Bone marrow (tissue), 2 donors: ENCODE data around the gene MAPK8IP3.
"Not testable (repeated sequence)": the region's sequence is repeated elsewhere in the genome, so short reads cannot be mapped to it uniquely, and the experiment has no call there.

Experiments used
- DNase-seq, 2 donors: peaks; one replicate each; lab custom pipeline; 2025; lab: John Stamatoyannopoulos, UW

The MAPK8IP3 gene

DNA sequence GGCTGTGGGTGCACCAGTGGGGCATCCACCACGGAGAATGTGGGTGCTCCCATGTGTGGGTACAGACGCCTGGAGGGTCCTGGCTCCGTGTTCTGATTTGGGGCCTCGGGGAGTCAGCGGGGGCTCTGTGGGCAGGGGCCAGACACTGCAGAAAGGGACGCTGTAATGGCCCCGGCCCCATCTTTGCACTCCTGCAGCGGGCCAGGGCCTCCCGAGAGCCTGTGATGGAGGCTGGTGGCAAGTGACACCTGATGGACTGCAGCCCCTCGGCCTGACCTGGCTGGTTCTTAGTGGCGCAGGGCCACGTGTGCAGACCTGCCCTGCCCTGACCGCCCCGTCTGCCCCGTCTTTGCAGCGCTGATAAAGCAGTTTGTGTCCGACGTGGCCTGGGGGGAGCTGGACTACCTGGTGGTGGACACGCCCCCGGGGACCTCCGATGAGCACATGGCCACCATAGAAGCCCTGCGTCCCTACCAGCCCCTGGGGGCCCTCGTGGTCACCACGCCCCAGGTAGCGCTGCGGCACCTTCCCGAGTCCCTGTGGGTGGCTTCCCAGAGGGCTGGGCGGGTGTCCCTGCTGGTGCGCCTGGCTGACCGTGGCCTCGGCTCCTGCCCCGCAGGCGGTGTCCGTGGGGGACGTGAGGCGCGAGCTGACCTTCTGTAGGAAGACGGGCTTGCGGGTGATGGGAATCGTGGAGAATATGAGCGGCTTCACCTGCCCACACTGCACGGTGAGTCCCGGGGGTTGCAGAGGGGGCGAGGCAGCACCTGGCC is 81.5 kb downstream of the MAPK8IP3 start:
- no peak for DNase-seq

DNA sequence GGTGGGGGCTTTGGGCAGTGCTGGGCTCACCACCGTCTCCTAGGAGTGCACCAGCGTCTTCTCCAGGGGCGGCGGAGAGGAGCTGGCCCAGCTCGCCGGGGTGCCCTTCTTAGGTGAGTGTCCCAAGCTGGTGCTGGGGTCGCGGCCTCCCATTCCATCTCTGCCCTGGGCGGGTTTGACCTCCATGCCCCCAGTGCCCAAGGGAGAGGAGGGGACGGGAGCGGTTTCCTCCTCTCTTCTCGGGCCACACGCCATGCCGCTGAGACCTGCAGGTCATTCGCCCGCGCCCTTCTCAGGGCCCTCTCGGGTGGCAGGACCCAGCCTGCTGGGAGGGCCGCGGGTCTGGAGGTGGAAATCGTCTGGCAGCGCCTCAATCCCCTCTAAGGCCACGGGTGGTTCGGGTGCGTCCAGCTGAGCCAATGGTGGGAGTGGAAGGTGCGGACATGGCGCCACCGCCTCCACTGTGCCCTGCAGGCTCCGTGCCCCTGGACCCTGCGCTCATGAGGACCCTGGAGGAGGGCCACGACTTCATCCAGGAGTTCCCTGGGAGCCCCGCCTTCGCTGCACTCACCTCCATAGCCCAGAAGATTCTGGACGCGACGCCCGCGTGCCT is 82.2 kb downstream of the MAPK8IP3 start:
- no peak for DNase-seq

DNA sequence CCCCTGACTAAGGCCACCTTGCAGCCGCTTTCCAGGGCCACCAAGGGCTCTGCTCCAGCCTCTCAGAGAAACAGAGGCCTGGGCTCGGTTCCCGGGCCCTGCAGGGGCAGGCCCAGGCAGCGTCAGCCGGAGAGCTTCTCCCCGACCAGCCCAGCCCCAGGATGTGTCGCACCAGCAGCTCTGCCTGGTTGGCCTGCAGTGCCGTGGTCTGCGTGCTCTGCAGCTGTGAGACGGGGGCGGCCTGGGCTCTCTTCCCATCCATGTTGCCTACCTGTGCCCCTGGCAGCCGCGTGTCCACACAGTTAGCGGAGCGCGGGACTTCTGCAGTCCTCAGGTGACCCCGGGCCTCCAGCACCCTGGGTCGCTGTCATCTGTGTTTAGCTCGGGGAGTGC is 82.7 kb downstream of the MAPK8IP3 start:
- no peak for DNase-seq

DNA sequence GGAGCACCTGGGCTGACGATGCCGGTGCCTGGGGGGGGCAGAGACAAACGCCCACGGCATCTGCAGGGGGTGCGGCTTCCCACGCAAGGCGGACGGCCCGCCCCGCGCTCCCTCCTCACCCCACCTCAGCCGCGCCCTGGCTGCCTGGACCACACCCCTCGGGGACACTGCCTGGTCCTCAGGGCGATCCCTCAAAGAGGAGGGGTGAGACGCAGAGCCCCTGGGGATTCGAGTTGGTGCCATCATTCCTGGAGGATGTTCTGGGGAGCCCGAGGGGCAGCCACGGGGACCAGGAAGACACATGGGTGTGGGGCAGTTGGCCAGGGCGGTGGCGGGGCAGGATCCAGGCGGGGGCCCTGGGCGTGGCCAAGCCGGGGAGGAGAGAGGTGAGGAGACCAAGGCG is 83.6 kb downstream of the MAPK8IP3 start:
- DNase-seq: no peak

DNA sequence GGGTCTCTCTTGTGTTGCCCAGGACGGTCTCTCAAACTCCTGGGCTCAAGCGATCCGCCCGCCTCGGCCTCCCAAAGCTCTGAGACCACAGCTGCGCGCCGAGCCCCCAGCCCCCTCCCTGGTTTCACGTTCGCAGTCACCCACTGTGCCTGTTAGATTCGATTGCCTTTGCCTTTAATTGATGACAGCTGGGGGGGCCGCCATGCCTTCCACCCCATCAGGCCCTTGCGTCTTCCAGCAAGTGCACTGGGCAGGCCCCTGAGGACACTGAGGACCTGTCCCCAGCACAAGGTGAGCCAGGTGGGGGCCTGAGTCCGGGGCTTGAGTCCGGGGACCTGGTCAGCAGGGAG is 84.2 kb downstream of the MAPK8IP3 start:
- DNase-seq: no peak

DNA sequence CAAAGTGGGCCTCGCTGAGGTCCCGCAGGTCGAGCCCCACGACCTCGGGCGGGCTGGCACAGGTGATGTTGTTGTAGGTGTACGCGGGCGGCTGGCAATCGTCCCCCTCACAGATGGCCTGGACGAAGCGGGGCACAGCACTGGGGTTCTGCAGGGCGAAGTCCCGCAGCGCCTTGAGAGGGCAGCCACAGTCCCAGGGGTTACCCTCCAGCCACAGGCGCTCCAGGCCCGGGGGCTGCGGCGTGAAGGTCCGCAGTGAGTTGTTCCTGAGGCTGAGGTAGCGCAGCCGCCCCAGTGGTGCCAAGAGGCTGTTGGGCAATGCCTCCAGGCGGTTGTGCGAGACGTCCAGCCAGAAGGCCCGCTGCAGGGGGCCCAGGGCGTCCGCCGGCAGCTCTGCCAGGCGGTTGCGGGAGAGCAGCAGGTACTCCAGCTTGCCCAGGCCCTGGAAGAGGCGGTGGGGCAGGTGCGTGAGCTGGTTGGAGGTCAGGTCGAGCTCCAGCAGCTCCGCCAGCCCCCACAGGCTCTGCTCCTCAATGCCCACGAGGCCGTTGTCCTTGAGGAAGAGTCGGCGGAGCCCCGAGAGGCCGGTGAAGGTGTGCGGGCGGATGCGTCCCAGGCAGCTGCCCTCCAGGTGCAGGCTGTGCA is 84.7 kb downstream of the MAPK8IP3 start:
- no peak for DNase-seq

DNA sequence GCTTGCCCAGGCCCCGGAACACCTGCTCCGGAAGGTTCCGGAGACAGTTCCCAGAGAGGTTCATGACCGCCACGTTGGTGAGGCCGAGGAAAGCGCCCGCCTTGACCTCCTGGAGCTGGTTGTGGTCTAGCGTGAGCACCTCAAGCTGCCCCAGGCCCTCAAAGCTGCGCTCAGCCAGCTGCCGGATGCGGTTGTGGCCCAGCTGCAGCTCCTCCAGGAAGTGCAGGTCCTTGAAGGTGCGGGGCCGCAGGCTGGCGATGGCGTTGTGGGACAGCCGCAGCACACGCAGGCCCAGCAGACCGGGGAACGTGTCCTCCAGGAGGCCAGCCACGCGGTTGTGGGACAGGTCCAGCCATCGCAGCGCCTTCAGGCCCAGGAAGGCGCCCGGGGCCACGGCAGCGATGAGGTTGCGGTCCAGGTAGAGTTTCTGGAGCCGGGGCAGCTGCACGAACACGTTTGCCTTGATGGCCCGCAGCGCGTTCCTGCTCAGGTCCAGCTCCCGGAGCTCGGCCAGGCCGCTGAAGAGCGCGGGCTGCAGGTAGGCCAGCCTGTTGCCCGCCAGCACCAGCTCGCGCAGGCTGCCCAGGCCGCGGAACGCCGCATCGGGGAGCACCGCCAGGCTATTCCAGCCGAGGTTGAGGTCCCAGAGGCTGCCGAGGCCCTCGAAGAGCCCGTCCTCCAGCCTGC is 85.4 kb downstream of the MAPK8IP3 start:
- DNase-seq: no peak

DNA sequence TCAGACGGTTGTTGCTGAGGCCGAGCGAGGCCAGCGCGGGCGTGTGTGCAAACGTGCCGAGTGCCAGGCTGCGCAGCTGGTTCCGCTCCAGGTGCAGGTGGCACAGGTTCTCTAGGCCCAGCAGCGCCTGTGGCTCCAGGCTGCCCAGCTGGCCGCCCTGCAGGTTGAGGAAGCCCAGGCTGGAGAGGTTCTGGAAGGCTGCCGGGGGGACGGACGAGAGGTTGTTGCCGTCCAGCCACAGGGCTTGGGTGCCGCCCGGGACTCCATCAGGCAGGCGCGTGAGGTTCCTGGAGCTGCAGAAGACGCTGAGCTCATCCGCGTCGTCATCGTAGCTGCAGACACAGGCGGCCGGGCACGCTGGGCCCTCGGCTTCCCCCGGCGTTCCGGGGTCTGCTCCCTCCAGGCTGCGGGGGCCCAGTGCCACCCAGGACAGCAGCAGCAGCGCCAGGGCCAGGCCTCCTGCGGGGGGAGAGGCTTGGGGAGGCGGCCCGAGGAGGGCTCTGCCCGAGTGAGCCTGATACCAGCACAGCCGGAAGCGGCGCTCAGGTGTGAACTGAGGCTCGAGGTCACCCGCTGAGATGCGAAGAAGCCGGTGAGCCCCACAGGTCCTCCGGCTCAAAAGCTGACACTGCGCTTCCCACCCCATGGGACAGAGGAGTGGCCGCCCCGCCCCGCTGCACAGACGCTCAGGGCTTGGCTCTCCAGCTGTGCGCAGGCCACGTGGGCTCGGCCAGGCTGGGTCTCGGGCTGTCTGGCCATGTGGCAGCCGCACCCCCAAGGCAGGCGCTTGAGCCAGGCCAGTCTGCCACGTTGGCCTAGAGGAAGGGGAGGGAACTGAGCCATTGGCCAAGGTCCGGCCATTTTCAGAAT is 86.2 kb downstream of the MAPK8IP3 start:
- DNase-seq: no peak

DNA sequence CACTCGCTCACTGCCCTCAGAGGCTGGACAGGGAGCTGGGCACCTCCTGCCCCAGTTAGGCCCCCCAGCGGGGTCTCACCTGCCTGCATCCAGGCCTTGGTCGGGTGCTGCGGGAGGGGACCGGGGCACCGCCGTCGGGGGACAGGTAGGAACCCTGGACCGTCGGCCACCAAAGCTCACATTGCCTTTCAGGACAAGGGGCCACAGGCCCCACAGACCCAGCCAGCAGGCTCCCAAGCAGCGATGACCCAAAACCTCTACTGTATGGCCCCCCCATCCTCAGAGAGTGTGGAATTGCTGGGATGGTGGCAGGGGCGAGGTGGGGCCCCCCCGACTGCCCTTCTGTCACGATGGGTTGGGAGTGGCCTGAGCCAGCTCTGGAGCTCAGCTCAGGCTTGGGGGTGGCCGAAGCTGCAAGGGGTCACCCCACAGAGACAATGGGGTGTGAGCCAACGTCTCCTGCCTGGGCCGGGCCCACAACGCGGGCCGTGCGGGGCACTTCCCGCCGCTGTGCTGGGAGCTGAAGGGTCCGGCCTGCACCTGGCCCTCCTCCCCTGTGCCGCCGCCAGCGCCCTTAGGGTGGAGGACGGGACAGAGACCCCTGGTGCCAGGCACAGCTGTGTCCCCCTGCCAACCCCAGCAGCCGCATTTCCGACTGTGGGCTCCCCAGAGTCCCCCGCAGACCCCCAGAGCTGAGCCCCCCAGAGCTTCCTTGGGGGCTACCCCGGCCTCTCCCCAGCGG is 87.0 kb downstream of the MAPK8IP3 start:
- no peak for DNase-seq

DNA sequence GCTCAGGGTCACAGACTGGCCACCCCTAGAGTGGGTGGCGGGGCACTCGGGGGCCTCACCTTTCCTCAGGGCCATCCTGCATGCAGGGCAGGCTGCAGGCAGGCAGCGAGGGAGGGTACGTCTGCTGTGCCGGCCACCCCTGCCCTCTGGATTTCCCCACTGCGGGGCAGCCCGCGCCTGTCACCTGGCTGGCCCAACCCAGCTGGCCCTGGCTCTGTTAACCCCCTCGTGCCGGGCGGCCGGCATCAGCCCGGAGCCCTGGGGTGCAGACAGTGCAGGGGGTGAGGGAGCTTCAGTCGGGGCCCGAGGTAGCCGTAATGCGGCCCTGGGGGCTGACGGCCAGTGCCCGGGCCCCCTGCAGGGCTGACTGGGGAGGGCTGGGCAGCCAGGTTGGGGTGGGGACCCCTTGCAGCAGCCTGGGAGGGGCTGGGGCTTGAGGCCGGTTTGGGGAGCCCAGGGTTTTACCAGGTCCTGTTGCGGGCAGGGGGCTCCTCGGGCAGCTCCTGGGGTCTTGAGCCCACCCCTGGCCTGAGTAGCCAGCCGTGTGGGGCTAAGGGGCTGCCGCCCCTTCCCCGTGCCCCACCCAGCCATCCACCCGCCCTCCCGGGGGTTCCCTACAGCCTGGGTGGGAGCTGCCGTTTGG is 87.7 kb downstream of the MAPK8IP3 start, which contains the start of gene IGFALS:
IGFALS (minus strand) TSS at position 128 of the 643 bp plus-strand sequence; CDS start at position 75, 53 bp downstream.
- no peak for DNase-seq

DNA sequence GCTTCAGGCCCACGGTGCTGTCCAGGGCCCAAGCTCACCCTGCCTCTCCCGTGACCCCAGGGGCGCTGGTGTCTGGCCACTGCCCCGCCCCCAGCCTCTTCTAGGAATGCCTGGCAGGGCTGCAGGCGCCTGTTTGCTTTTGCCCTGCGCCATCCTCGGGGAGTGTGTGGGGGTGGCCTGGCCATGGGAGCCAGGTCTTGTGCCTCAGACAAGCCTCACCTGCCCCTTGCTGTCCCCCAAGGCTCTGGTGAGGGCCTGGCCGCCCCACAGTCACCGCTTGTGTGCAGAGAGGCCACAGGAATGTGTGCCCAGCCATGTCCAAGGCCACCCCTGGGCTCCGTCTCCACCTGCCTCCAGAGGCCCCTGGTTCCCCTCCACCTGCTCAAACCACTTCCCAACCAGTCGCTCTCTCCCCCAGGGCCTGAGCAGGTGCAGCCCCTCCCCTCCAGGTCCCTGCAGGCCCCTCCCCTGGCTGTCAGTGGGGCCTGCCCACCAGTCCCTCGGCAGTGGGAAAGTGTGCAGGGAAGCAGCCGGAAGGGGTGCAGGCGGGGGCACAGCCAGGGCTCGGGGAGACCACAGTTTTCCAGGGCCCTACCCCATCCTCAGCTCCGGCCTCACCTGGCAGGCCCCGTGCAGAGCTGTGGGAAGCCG is 88.4 kb downstream of the MAPK8IP3 start:
- DNase-seq: no peak

DNA sequence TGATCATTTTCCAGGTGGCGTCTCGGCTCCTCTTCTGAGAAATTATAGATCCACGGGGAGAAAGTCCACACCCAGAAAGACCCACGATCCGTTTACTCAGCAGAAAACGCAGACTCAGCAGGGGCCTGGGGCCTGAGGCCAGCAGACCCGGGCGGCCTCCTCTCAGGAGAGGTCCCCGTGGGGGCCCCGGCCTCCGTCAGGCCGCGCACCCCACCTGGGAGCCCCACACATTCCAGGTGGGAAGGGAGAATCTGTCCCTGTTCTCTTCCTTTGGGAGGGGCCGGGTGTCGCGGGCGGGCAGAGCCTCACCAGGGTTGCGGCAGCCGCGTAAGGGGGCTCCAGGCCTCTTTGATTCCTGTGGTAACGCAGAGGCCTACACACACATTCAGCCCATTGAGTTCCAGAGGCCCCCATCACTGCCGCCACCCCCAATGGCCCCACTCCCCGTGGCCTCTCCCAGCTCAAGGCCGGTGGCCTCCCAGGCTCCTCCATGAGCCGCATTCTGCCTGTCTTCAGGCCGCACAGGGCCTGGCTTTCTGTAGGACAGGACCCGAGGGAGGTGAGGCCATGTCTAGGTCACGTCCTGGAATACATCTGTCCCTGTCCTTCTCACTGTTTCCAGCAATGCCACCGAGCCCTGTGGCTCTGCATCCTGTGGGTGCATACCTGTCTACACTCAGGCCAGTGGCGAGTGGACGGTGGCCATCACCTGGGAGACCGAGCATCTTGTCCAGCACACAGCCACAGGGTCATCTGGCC is 89.1 kb downstream of the MAPK8IP3 start:
- DNase-seq: no peak

DNA sequence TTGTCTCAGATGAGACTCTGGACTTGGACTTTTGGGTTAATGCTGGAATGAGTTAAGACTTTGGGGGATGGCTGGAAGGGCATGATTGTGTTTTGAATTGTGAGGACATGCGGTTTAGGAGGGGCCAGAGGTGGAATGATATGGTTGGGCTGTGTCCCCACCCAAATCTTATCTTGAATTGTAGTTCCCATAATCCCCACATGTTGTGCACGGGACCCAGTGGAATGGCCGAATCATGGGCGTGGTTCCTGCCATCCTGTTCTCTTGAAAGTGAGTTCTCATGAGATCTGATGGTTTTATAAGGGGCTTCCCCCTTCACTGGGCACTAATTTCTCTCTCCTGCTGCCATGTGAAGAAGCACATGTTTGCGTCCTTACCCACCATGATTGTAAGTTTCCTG is 93.3 kb downstream of the MAPK8IP3 start:
- DNase-seq: not testable (repeated sequence)

DNA sequence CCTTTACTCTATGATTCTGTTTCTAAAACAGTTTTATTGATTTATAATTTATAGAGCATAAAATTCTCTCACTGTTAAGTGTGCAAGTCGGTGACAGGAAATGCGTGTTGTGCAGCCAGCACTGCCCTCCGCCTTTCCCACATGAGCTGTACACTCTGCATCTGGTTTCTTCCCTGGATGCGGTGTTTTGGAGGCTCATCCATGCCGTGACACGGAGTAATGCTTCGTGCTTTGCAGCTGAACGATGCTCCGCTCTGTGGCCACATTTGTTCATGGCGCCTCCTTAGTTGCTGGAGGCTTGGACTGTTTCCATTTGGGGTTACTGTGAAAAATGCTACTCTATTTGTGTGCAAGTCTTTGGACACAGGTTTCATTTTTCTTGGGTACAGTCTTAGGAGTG is 94.7 kb downstream of the MAPK8IP3 start:
- no peak for DNase-seq

DNA sequence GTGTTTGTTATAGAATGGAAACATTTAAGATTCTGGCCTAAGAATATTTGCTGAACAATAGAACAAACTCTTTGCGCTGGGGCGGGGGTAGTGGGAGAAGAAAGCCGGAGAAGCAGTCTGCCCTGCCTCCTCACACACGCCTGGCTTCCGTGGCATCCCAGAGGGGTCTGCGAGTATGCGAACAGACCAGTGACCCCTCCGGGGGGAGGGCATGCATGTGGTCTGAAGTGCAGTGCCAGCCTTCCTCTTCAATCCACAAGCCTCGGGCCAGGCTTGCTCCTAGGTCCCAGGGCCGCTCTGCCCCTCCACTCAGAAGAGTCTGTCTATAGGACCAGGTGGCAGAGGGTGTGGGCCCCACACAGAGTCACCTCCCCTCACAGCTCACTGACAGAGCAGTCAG is 101.6 kb downstream of the MAPK8IP3 start:
- DNase-seq: no peak

DNA sequence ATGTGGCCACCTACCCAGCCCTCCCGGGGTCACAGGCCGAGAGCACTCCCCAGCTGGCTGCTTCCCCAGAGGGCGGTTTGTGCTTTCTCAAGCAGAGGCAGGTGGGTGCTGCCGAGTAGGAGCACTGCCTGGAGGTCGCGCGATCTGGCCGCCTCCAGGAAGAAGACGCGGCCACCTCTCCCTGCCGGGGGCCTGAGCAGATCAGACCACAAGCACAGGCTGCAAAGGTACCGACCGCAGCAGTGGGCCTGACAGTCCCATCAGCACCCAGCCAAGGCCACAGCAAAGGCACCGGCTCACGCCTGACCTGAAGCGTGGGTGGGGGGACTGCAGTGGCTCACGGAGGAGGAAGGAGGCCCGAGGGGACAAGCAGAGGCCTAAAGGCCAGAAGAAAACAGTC is 102.7 kb downstream of the MAPK8IP3 start:
- DNase-seq: no peak

DNA sequence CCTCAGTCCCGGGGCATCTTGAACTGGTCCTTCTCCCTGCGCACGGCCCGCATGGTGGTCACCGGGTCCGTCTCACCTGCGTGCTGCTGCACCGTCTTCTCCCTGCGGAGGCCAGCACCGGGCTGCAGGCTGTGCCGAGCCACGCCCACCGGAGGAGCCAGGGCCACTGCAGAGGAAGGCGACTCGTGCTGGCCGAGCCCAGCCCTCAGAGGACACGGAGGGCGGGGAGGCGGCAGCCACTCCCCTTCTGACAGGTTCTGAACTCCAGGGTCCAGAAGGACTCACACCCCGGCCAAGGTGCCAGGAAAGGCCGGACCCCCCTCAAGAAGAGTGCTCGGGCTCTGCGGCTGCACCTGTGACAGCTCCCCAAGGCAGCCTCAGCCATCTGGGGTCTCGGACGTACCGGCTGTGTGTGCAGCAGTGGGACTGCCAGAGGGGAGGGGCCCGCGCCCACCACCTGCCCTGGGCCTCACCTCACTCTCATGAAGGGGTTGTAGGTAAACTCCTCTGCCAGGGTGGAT is 103.3 kb downstream of the MAPK8IP3 start:
- DNase-seq: no peak

DNA sequence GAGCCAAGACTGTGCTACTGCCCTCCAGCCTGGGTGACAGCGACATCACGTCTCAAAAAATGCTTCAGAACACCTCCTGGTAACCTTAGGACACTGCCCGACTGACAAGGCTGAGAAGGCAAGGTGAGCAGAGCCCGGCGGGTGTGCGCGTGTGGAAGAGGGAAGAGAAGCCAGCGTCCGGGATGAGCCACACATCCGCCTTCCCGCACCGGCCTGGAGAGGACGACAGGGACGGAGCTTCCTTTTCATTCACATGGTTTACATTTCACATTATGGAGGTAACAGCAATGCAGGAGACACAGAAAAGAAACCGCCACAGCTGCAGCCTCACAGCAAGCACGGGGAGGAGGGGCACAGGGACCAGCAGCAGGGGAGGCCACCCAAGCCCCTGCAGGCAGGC is 104.1 kb downstream of the MAPK8IP3 start:
- DNase-seq: no peak

DNA sequence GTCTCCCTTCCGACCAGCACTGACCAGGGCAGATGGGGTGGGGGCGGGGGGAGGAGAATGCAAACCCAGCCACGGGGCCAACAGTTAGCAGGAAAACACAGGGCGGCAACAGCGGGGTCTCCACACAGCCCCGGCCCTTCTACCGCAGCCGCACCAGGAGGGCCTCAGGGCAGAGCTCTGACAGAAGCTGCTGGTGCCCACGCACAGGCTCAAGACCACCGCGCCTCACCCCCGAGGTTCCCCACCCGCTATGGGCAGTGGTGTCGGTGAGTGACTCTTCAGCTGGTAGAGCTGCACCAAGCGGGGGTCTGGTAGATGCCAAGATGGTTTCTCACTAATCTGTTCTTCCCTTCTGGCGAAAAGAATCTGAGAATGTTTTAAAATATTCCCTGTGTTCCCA is 104.5 kb downstream of the MAPK8IP3 start:
- no peak for DNase-seq
